SK-N-SH (cell line): ENCODE results near the gene SPATA12.

Source experiments
- CTCF ChIP-seq: fragments of 200-600 bp; sonication (generic); IDR thresholded peaks from 2 replicates; pipeline ENCODE4 v1.6.1; 2017; ENCODE audit warnings: antibody characterized with exemption, mild to moderate bottlenecking, moderate library complexity
- EP300 ChIP-seq, 2 experiments: IDR thresholded peaks; 2 replicates each; pipeline versions ENCODE4 v1.4.0 to v1.6.1; 2012; ENCODE audit warnings: borderline replicate concordance in 1 of 2, low read depth in 1 of 2, low read length in 1 of 2
- GABPA ChIP-seq: IDR thresholded peaks from 2 replicates; pipeline ENCODE4 v1.4.0; 2012; ENCODE audit warnings: low read depth, mild to moderate bottlenecking
- JUND ChIP-seq: IDR thresholded peaks from 2 replicates; pipeline ENCODE4 v1.4.0; 2012
- MXI1 ChIP-seq: IDR thresholded peaks from 2 replicates; pipeline ENCODE4 v1.6.1; 2012; ENCODE audit warnings: mild to moderate bottlenecking, low read depth, low read length, improper control_type of control experiment
- PBX3 ChIP-seq: IDR thresholded peaks from 2 replicates; pipeline ENCODE4; 2012
- POLR2AphosphoS5 ChIP-seq: IDR thresholded peaks from 2 replicates; pipeline ENCODE4 v1.6.1; 2012; ENCODE audit warnings: low read depth, low read length
- SMC3 ChIP-seq: IDR thresholded peaks from 2 replicates; pipeline ENCODE4 v1.6.1; 2012; ENCODE audit warnings: low read depth, low read length, improper control_type of control experiment
- TAF1 ChIP-seq: IDR thresholded peaks from 2 replicates; pipeline ENCODE4 v1.6.1; 2012; ENCODE audit warnings: low read depth, mild to moderate bottlenecking, low read length, moderate library complexity, borderline replicate concordance
- TCF12 ChIP-seq: IDR thresholded peaks from 2 replicates; pipeline ENCODE4 v1.4.0; 2012
- TEAD4 ChIP-seq: IDR thresholded peaks from 2 replicates; pipeline ENCODE4 v1.4.0; 2012; ENCODE audit warnings: mild to moderate bottlenecking, borderline replicate concordance; ENCODE audit not compliant: insufficient read depth
- YY1 ChIP-seq: IDR thresholded peaks from 2 replicates; pipeline ENCODE4 v1.4.0; 2012; ENCODE audit warnings: low read depth, mild to moderate bottlenecking

GRCh38 chr3:57062101-57062631, 1.7 kb downstream of the SPATA12 start:
- no peak for TF ChIP-seq CTCF
- TF ChIP-seq SMC3, result no peak
- TF ChIP-seq GABPA, result no peak
- no peak for TF ChIP-seq TAF1
- no peak for TF ChIP-seq TCF12
- no peak for TF ChIP-seq EP300 (IDR thresholded peaks at IDR 0.05; ENCODE audit: borderline replicate concordance in 1 of 2, low read depth in 1 of 2, low read length in 1 of 2)
- no peak for TF ChIP-seq JUND
- no peak for TF ChIP-seq YY1
- TF ChIP-seq MXI1, result no peak
- no peak for TF ChIP-seq PBX3
- TF ChIP-seq TEAD4, result no peak
- TF ChIP-seq POLR2AphosphoS5, result no peak
